GM12892 (cell line): Measurements from ENCODE around the gene CA7.

ENCODE experiments used
- POLR2A ChIP-seq: IDR thresholded peaks from 2 replicates; pipeline ENCODE4 v1.6.1; 2011; ENCODE audit warnings: low read depth, low read length, control low read depth
- POLR2AphosphoS5 ChIP-seq: IDR thresholded peaks from 2 replicates; pipeline ENCODE4 v1.6.1; 2011; ENCODE audit warnings: low read depth, low read length, control low read depth

- TF ChIP-seq POLR2A (no peak), POLR2AphosphoS5 (no peak)
These were observed 2.6 kb downstream of the CA7 start for GRCh38 chr16:66846831-66847230.
